ENCODE results near the gene FMO3. TPM values are rescaled to one million over a fixed set of nuclear protein-coding genes. Genes with fewer than 3 reads are reported as not detected.

The FMO3 gene
- not detected for polyA plus RNA-seq

GRCh38 chr1:171090604-171091003, at the start of gene FMO3:
TSS of gene FMO3 (plus strand) at chr1:171090905. CDS start at chr1:171092659, 1,754 bp downstream.
- Mint-ChIP-seq H3K4me3 (no peak within 1 kb of the TSS), H3K27ac (no peak within 1 kb of the TSS), H3K4me1 (no peaks in the 10 kb centered on the region), H3K36me3 (no peaks in the 10 kb centered on the region), H3K27me3 (ENCODE audit: low read depth in 3 of 3) (peaks cover 0 to 5% (median 2%) of the 10 kb centered on the region in 3 donors), H3K9me3 (no peaks in the 10 kb centered on the region)
- DNase-seq, result no peak

- Mint-ChIP-seq H3K9me3 (peaks cover 6 to 31% (median 16%) of the 10 kb centered on the region in 6 donors), H3K27me3 (ENCODE audit: low read depth in 3 of 3) (peaks cover 0 to 2% (median 2%) of the 10 kb centered on the region in 3 donors), H3K4me1 (no peaks in the 10 kb centered on the region), H3K4me3 (no peak overlapping the region), H3K27ac (no peak overlapping the region), H3K36me3 (no peaks in the 10 kb centered on the region)
- no peak for DNase-seq
These were observed 42.7 kb upstream of the FMO3 start for GRCh38 chr1:171048014-171048413.

GRCh38 chr1:171052977-171053376, 37.7 kb upstream of the FMO3 start:
- H3K27me3 Mint-ChIP-seq (ENCODE audit: low read depth in 3 of 3), result peaks cover 0 to 3% (median under 1%) of the 10 kb centered on the region in 3 donors
- H3K36me3 Mint-ChIP-seq, result peaks cover 0 to 2% (median 0%) of the 10 kb centered on the region in 3 donors

GRCh38 chr1:171055966-171056643, 34.6 kb upstream of the FMO3 start:
- DNase-seq, result no peak
- no peak overlapping the region for H3K27ac Mint-ChIP-seq
- no peaks in the 10 kb centered on the region for H3K4me1 Mint-ChIP-seq
- H3K27me3 Mint-ChIP-seq (ENCODE audit: low read depth in 3 of 3), result peaks cover 0 to 3% (median 1%) of the 10 kb centered on the region in 3 donors
- H3K4me3 Mint-ChIP-seq, result no peak overlapping the region
- H3K9me3 Mint-ChIP-seq, result peaks cover 0 to 11% (median 3%) of the 10 kb centered on the region in 6 donors
- peaks cover 0 to 2% (median 0%) of the 10 kb centered on the region in 3 donors for H3K36me3 Mint-ChIP-seq

More at GRCh38 chr1:171052977-171053376, 37.7 kb upstream of the FMO3 start:
- H3K27ac Mint-ChIP-seq, result no peak overlapping the region
- no peak overlapping the region for H3K4me3 Mint-ChIP-seq
- no peaks in the 10 kb centered on the region for H3K4me1 Mint-ChIP-seq
- DNase-seq, result no peak
- peaks cover 2 to 21% (median 7%) of the 10 kb centered on the region in 6 donors for H3K9me3 Mint-ChIP-seq

GRCh38 chr1:171061425-171062143, 29.1 kb upstream of the FMO3 start:
- no peaks in the 10 kb centered on the region for H3K4me1 Mint-ChIP-seq
- H3K9me3 Mint-ChIP-seq, result peaks cover 0 to 7% (median 1%) of the 10 kb centered on the region in 6 donors
- H3K36me3 Mint-ChIP-seq, result no peaks in the 10 kb centered on the region
- DNase-seq, result no peak
- no peak overlapping the region for H3K27ac Mint-ChIP-seq
- H3K27me3 Mint-ChIP-seq (ENCODE audit: low read depth in 3 of 3), result peaks cover 0 to 1% (median under 1%) of the 10 kb centered on the region in 3 donors
- no peak overlapping the region for H3K4me3 Mint-ChIP-seq

GRCh38 chr1:171062902-171063301, 27.8 kb upstream of the FMO3 start:
- H3K27ac Mint-ChIP-seq, result no peak overlapping the region
- no peaks in the 10 kb centered on the region for H3K4me1 Mint-ChIP-seq
- no peak overlapping the region for H3K4me3 Mint-ChIP-seq
- no peak for DNase-seq
- H3K27me3 Mint-ChIP-seq (ENCODE audit: low read depth in 3 of 3), result peaks cover 0 to 1% (median 1%) of the 10 kb centered on the region in 3 donors
- no peaks in the 10 kb centered on the region for H3K36me3 Mint-ChIP-seq
- H3K9me3 Mint-ChIP-seq, result peaks cover 0 to 5% (median 0%) of the 10 kb centered on the region in 6 donors

- H3K27me3 Mint-ChIP-seq (ENCODE audit: low read depth in 3 of 3), result peaks cover 0 to 6% (median 0%) of the 10 kb centered on the region in 3 donors
- H3K4me3 Mint-ChIP-seq, result no peak overlapping the region
These were observed 15.7 kb upstream of the FMO3 start for GRCh38 chr1:171075041-171075440.

GRCh38 chr1:171081314-171081753, 9.4 kb upstream of the FMO3 start:
- Mint-ChIP-seq H3K27ac (no peak overlapping the region), H3K4me3 (no peak overlapping the region), H3K4me1 (no peaks in the 10 kb centered on the region), H3K36me3 (no peaks in the 10 kb centered on the region), H3K27me3 (ENCODE audit: low read depth in 3 of 3) (no peaks in the 10 kb centered on the region), H3K9me3 (peaks cover 0 to 3% (median 0%) of the 10 kb centered on the region in 6 donors)
- no peak for DNase-seq

More at GRCh38 chr1:171075041-171075440, 15.7 kb upstream of the FMO3 start:
- no peaks in the 10 kb centered on the region for H3K9me3 Mint-ChIP-seq
- H3K27ac Mint-ChIP-seq, result no peak overlapping the region
- H3K36me3 Mint-ChIP-seq, result no peaks in the 10 kb centered on the region
- DNase-seq, result no peak
- H3K4me1 Mint-ChIP-seq, result no peaks in the 10 kb centered on the region

- no peaks in the 10 kb centered on the region for H3K4me1 Mint-ChIP-seq
- peaks cover 0 to 3% (median 0%) of the 10 kb centered on the region in 6 donors for H3K9me3 Mint-ChIP-seq
- no peaks in the 10 kb centered on the region for H3K36me3 Mint-ChIP-seq
- H3K27me3 Mint-ChIP-seq (ENCODE audit: low read depth in 3 of 3), result peaks cover 0 to 3% (median 0%) of the 10 kb centered on the region in 3 donors
- H3K4me3 Mint-ChIP-seq, result no peak overlapping the region
- H3K27ac Mint-ChIP-seq, result no peak overlapping the region
- no peak for DNase-seq
These were observed 8.9 kb upstream of the FMO3 start for GRCh38 chr1:171081763-171082201.

GRCh38 chr1:171082606-171083005, 8.1 kb upstream of the FMO3 start:
- Mint-ChIP-seq H3K27me3 (ENCODE audit: low read depth in 3 of 3) (peaks cover 0 to 5% (median 0%) of the 10 kb centered on the region in 3 donors), H3K9me3 (peaks cover 0 to 3% (median 0%) of the 10 kb centered on the region in 6 donors), H3K4me1 (no peaks in the 10 kb centered on the region), H3K27ac (no peak overlapping the region), H3K4me3 (no peak overlapping the region), H3K36me3 (no peaks in the 10 kb centered on the region)
- DNase-seq, result no peak

- DNase-seq, result no peak
- H3K27me3 Mint-ChIP-seq (ENCODE audit: low read depth in 3 of 3), result peaks cover 0 to 5% (median 0%) of the 10 kb centered on the region in 3 donors
- peaks cover 0 to 3% (median 0%) of the 10 kb centered on the region in 6 donors for H3K9me3 Mint-ChIP-seq
- no peak overlapping the region for H3K4me3 Mint-ChIP-seq
- no peaks in the 10 kb centered on the region for H3K36me3 Mint-ChIP-seq
- H3K27ac Mint-ChIP-seq, result no peak overlapping the region
- no peaks in the 10 kb centered on the region for H3K4me1 Mint-ChIP-seq
These were observed 7.5 kb upstream of the FMO3 start for GRCh38 chr1:171083222-171083621.

- no peaks in the 10 kb centered on the region for H3K36me3 Mint-ChIP-seq
- H3K4me3 Mint-ChIP-seq, result no peak overlapping the region
- H3K27ac Mint-ChIP-seq, result no peak overlapping the region
- no peak for DNase-seq
- H3K9me3 Mint-ChIP-seq, result peaks cover 0 to 3% (median 0%) of the 10 kb centered on the region in 6 donors
- H3K4me1 Mint-ChIP-seq, result no peaks in the 10 kb centered on the region
- peaks cover 0 to 5% (median 0%) of the 10 kb centered on the region in 3 donors for H3K27me3 Mint-ChIP-seq (ENCODE audit: low read depth in 3 of 3)
These were observed 6.6 kb upstream of the FMO3 start for GRCh38 chr1:171084091-171084490.

GRCh38 chr1:171084870-171085269, 5.8 kb upstream of the FMO3 start:
- no peak for DNase-seq
- no peaks in the 10 kb centered on the region for H3K4me1 Mint-ChIP-seq
- peaks cover 0 to 3% (median 0%) of the 10 kb centered on the region in 6 donors for H3K9me3 Mint-ChIP-seq
- no peak overlapping the region for H3K27ac Mint-ChIP-seq
- H3K27me3 Mint-ChIP-seq (ENCODE audit: low read depth in 3 of 3), result peaks cover 0 to 5% (median 1%) of the 10 kb centered on the region in 3 donors
- no peaks in the 10 kb centered on the region for H3K36me3 Mint-ChIP-seq
- no peak overlapping the region for H3K4me3 Mint-ChIP-seq

- no peak for DNase-seq
- H3K27me3 Mint-ChIP-seq (ENCODE audit: low read depth in 3 of 3), result peaks cover 0 to 5% (median 2%) of the 10 kb centered on the region in 3 donors
- H3K36me3 Mint-ChIP-seq, result no peaks in the 10 kb centered on the region
- H3K9me3 Mint-ChIP-seq, result peaks cover 0 to 3% (median 0%) of the 10 kb centered on the region in 6 donors
- H3K27ac Mint-ChIP-seq, result no peak overlapping the region
- H3K4me3 Mint-ChIP-seq, result no peak overlapping the region
- H3K4me1 Mint-ChIP-seq, result no peaks in the 10 kb centered on the region
These were observed 2.8 kb upstream of the FMO3 start for GRCh38 chr1:171087896-171088295.
